ENCODE measurements around the gene RBPJL.

The RBPJL gene

GRCh38 chr20:45306431-45306982, at the start of gene RBPJL:
TSS of gene RBPJL (plus strand) at chr20:45306840. CDS start at chr20:45306923, 83 bp downstream.
- DNase-seq (ENCODE audit: low spot score), result no peak

GRCh38 chr20:45257161-45257560, 49.5 kb upstream of the RBPJL start:
- DNase-seq (ENCODE audit: low spot score), result no peak

- DNase-seq (ENCODE audit: low spot score), result no peak
These were observed 48.9 kb upstream of the RBPJL start for GRCh38 chr20:45257711-45258110.

DNA sequence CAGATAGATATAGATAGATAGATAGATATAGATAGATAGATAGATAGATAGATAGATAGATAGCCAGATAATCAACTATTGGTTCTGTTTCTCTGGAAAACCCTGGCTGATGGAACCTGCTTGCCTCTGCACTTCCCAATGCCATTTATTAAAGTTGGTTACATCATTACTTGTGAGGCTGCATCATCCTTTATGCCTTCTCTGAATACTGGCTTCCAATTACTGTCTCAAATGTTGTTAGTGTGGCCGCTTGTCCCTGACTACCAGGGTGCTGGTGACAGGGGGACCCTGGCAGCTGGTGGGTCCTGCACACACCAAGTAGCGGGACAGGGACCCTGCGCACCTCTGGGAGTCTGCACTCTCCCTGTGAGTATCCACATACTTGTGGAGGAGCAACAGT, 48.4 kb upstream of the RBPJL start:
- no peak for DNase-seq (ENCODE audit: low spot score)

DNA sequence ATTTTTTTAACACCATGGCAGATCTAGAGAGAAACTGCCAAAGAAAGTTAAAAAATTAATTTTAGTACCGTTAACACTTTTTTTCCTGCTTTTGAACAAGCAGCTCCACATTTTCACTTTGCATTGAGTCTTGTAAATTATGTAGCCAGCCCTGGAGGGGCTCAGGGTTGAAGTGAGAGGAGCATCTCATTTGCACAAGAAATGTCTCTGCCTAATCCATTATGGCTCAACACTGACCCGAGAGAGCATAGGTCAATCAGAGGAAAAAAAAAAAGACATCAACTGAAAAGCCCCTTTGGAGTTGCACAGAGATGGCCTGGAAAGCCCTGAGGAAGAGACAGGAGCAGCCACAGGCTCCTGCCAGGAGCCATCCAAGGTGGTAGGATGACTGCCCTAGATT, 48.0 kb upstream of the RBPJL start:
- DNase-seq (ENCODE audit: low spot score), result no peak

- DNase-seq (ENCODE audit: low spot score), result no peak
These were observed 42.9 kb upstream of the RBPJL start for GRCh38 chr20:45263556-45264266.

GRCh38 chr20:45266977-45267376, 39.7 kb upstream of the RBPJL start:
- no peak for DNase-seq (ENCODE audit: low spot score)

GRCh38 chr20:45268531-45268930, 38.1 kb upstream of the RBPJL start:
- DNase-seq (ENCODE audit: low spot score), result no peak

GRCh38 chr20:45269056-45269455, 37.6 kb upstream of the RBPJL start:
- no peak for DNase-seq (ENCODE audit: low spot score)

GRCh38 chr20:45269754-45270270, 36.8 kb upstream of the RBPJL start:
- DNase-seq (ENCODE audit: low spot score), result no peak

DNA sequence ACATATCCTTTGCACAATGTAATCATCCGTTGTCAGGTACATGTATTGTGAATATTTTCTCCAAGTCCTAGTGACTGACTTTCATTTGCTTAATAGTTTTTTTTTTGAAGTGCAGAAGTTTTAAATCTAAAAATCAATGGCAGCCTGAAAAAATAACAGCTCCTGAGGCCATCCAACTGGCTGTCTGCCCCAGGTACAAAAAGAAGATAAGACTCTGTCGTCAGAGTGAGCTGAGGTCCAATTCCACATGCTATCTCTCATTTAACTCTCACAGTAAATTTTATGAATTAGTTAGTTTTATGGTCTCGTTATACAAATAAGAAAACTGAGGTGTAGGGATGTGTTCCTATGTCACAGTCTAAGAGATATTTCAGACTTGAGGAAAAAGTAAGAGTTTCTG, 31.3 kb upstream of the RBPJL start:
- no peak for DNase-seq (ENCODE audit: low spot score)

GRCh38 chr20:45279992-45280391, 26.6 kb upstream of the RBPJL start:
- DNase-seq (ENCODE audit: low spot score), result no peak

GRCh38 chr20:45282700-45283550, 23.7 kb upstream of the RBPJL start:
- no peak for DNase-seq (ENCODE audit: low spot score)

GRCh38 chr20:45283551-45284057, 23.0 kb upstream of the RBPJL start:
- no peak for DNase-seq (ENCODE audit: low spot score)

DNA sequence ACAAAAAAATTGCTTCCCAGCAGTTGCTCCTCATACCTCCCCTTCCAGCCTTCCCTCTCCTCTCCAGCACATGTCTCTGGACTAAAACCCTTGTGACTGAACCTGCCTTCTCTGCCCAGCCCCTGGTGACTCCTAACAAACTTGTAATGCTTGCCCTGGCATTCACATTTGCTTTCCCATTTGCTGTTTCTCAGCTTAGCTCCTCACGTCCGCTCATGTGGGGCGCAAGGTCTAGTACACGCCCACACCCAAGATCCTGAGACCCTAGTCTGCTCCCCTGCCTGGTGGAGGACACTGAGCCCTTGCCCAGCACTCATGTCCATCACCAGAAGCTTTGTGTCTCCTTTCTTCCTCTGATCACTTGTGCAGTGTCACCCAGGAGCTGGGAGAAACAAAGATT, 18.3 kb upstream of the RBPJL start:
- no peak for DNase-seq (ENCODE audit: low spot score)

DNA sequence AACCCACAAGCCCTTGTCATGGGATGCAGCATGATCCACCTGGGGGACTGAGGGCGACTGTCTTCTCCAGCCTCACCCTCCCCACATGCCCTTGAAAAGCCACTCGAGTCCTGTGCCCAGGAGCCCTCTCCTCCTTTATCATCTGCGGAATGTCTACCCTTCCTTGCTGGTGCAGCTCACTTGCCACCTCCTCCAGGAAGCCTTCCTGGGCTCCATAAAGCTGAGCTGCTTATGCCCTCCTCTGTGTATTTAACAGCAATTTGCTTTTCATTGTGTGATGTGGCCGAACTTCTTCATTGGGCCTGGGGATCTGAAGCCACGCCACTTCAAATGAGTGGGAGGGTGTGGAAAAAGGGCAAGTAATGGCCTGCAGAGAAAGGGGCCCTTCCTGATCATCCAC, 17.8 kb upstream of the RBPJL start:
- DNase-seq (ENCODE audit: low spot score), result no peak

GRCh38 chr20:45289942-45290676, 16.5 kb upstream of the RBPJL start:
- no peak for DNase-seq (ENCODE audit: low spot score)

DNA sequence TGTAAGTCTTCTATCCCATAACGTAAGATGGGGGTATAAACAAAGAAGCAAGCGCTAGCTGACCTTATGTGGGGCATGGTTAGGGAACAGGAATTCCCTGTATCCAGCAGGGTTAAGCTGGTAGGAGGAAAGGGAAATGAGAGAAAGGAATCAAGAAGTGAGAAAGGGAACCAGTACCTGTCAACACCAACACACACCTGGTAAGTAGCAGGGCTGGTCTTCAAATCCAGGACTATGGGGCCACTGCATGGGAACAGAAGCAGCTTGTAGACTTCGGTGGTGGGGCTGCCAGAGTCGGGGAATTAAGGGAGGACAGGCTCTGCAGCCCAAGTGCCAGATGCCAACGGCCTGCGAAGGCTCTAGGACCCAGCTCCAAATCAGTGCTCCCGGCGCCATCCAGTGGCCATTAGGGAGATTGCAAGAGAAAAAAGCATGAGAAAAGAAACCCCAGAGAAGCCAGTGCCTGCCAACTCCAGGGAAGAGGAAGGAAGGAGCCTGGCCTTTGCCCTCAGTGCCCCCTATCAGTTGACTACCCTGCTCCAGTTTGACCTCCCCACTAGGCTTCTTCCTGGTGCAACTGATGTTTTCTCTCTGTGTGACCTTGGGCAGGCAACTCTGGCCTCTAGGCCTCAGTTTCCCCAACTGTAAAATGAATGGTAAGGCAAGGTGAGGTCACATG, 15.8 kb upstream of the RBPJL start:
- peak; percentile 68 for DNase-seq (ENCODE audit: low spot score)

DNA sequence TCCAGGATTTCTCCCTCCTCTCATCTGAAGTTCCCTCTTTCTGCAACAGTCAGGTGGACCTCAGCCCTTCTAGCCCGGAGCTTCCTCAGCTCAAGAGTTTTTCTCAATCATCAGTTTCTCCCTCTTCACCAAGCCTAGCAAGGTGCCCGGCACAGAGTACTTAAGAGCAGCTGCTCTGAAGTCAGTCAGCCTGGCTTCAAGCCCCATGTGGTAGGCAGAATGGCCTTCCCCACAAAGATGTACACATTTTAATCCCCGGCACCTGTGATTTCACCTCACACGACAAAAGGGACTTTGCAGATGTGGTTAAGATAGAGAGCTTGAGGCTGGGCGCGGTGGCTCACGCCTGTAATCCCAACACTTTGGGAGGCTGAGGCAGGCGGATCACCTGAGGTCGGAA, 15.1 kb upstream of the RBPJL start:
- no peak for DNase-seq (ENCODE audit: low spot score)

- DNase-seq (ENCODE audit: low spot score), result no peak
These were observed 14.3 kb upstream of the RBPJL start for GRCh38 chr20:45292343-45292742.

All from globus pallidus (tissue), 1 donor.